ENCODE measurements around the gene BEX3. TPM values are rescaled to one million over a fixed set of nuclear protein-coding genes. Genes with fewer than 3 reads are reported as not detected.

The BEX3 gene
- total RNA-seq, 4 donors from 2014 or later, result 121 to 211 (median 202) TPM

DNA sequence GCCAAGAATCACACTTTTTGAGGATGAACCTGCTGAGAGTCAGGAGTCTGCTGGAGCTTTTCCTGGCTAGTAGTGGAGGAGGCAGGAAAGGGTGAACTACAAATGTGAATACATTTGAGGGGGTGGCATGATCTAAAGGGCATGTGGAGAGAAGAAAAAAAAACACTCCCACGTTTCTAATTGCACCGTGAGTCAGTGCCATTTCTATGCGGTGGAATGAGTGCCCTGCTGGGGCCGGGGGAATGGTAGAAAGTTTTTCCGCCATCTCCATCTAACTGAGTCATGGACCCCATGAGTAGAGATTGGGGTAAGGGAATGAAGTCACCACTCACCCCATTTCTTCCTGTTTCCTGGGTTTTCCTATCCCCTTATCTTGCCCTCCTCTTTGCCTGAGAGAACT, 19.8 kb downstream of the BEX3 start:
- H3K4me3 ChIP-seq, result no peak overlapping the region
- H3K9me3 ChIP-seq, result no peaks in the 10 kb centered on the region
- DNase-seq (ENCODE audit: low spot score in 2 of 2), result no peak
- no peak overlapping the region for H3K27ac ChIP-seq
- H3K36me3 ChIP-seq, result no peaks in the 10 kb centered on the region
- WGBS, 2 donors, result 50 to 56% methylated on average over 5 of the region's 5 CpGs
- H3K4me1 ChIP-seq, result no peaks in the 10 kb centered on the region
- TF ChIP-seq POLR2A (IDR thresholded peaks at IDR 0.05) (no peak), EP300 (IDR thresholded peaks at IDR 0.05) (no peak)
- TF ChIP-seq, protein P1, sequence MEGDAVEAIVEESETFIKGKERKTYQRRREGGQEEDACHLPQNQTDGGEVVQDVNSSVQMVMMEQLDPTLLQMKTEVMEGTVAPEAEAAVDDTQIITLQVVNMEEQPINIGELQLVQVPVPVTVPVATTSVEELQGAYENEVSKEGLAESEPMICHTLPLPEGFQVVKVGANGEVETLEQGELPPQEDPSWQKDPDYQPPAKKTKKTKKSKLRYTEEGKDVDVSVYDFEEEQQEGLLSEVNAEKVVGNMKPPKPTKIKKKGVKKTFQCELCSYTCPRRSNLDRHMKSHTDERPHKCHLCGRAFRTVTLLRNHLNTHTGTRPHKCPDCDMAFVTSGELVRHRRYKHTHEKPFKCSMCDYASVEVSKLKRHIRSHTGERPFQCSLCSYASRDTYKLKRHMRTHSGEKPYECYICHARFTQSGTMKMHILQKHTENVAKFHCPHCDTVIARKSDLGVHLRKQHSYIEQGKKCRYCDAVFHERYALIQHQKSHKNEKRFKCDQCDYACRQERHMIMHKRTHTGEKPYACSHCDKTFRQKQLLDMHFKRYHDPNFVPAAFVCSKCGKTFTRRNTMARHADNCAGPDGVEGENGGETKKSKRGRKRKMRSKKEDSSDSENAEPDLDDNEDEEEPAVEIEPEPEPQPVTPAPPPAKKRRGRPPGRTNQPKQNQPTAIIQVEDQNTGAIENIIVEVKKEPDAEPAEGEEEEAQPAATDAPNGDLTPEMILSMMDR (IDR thresholded peaks at IDR 0.05), result no peak
- peaks cover 0 to 13% of the 10 kb centered on the region in 2 donors for H3K27me3 ChIP-seq

DNA sequence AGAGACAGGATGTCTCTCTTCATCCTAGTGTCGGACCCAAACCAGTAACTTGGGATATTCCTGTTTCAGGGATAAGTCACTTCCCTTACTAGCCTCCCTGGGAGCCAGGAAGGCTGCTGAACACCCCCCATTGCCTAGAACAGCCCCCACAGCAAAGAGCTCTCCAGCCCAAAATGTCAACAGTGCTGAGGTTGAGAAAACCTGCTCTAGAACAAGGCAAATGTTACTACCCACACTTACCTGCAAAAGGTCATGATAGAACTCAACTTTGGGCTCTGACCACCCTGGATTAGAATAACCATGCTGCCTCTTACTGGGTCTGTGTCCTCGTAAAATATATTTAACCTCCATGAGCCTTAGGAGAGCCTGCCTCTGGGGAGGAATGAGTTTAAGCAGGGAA, 20.3 kb downstream of the BEX3 start:
- Histone ChIP-seq H3K36me3 (no peaks in the 10 kb centered on the region), H3K4me1 (no peaks in the 10 kb centered on the region), H3K4me3 (no peak overlapping the region), H3K27ac (no peak overlapping the region), H3K27me3 (peaks cover 0 to 13% of the 10 kb centered on the region in 2 donors), H3K9me3 (no peaks in the 10 kb centered on the region)
- WGBS, 2 donors, result 59 to 83% methylated on average over 2 of the region's 2 CpGs
- TF ChIP-seq, protein P1 (IDR thresholded peaks at IDR 0.05), result no peak
- TF ChIP-seq EP300 (IDR thresholded peaks at IDR 0.05) (no peak), POLR2A (IDR thresholded peaks at IDR 0.05) (no peak)
- no peak for DNase-seq (ENCODE audit: low spot score in 2 of 2)

DNA sequence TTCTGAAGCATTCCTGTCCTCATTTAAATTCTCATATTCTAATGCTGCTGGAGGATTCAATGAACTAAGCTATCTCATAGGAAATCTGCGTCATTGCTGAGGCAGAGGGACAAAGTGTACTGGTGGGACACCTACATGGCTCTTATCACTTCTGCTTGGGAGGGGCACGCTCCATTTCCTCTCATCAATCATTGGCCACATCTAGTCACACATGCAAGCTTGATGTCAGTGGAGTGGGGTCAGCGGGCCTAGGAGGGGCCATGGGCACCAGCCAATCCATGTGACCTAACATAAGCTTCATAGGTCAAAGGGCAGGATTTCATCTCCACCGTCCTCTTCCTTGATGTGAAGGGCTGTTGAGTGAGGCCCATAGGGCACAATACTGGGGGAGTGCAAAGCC, 21.4 kb downstream of the BEX3 start:
- no peaks in the 10 kb centered on the region for H3K9me3 ChIP-seq
- DNase-seq (ENCODE audit: low spot score in 2 of 2), result no peak
- no peaks in the 10 kb centered on the region for H3K36me3 ChIP-seq
- H3K4me1 ChIP-seq, result no peaks in the 10 kb centered on the region
- TF ChIP-seq POLR2A (IDR thresholded peaks at IDR 0.05) (no peak), EP300 (IDR thresholded peaks at IDR 0.05) (no peak)
- TF ChIP-seq, protein P1 (IDR thresholded peaks at IDR 0.05), result no peak
- peaks cover 0 to 13% of the 10 kb centered on the region in 2 donors for H3K27me3 ChIP-seq
- WGBS, 2 donors, result 76 to 89% methylated on average over 3 to 4 of the region's 4 CpGs
- no peak overlapping the region for H3K27ac ChIP-seq
- no peak overlapping the region for H3K4me3 ChIP-seq

DNA sequence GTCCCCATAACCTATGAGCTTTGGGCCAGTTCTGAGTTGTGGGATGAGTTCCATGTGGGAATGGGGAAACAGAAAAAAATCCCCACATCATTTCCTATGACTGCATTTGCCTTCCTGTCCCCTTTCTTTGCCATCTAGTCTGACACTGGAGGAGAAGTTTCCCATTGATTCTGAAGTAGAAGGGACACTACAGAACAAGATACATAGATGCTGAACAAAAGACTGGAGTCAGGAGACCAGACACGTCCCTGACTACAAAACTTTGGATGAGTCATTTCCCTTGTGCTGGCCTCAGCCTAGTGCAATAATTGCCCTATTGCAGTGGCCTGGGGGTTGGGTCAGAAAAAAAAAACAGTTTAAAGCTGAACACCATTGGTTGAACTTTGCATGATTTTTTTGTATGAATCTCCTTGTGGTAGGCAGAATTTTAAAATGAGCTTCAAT, 22.1 kb downstream of the BEX3 start:
- no peaks in the 10 kb centered on the region for H3K36me3 ChIP-seq
- H3K27me3 ChIP-seq, result peaks cover 0 to 13% of the 10 kb centered on the region in 2 donors
- no peak for DNase-seq (ENCODE audit: low spot score in 2 of 2)
- no peak overlapping the region for H3K4me3 ChIP-seq
- no peaks in the 10 kb centered on the region for H3K9me3 ChIP-seq
- no peak overlapping the region for H3K27ac ChIP-seq
- no peaks in the 10 kb centered on the region for H3K4me1 ChIP-seq
- WGBS, 2 donors, result 0 to 12% methylated on average over 1 of the region's 1 CpG
- TF ChIP-seq POLR2A (IDR thresholded peaks at IDR 0.05) (no peak), EP300 (IDR thresholded peaks at IDR 0.05) (no peak)
- TF ChIP-seq, protein P1 (IDR thresholded peaks at IDR 0.05), result no peak

DNA sequence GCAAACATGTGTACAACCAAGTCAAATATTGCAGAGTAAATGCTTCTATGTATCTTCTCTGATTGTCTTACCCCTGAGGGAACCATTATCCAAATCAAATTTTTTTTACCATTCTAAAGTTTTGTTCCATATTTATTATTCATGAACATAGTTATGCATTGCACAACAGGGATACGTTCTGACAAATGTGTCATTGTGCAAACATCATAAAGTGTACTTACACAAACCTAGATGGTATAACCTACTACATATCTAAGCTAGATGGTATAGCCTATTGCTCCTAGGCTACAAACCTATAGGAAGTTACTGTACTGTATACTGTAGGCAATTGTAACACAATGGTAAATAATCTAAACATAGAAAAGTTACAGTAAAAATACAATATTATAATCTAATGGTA, 23.4 kb downstream of the BEX3 start:
- Histone ChIP-seq H3K4me3 (no peak overlapping the region), H3K36me3 (no peaks in the 10 kb centered on the region), H3K27ac (no peak overlapping the region), H3K27me3 (peaks cover 0 to 17% of the 10 kb centered on the region in 2 donors), H3K4me1 (peaks cover 0 to 4% (median 2%) of the 10 kb centered on the region in 4 donors), H3K9me3 (no peaks in the 10 kb centered on the region)
- no peak for DNase-seq (ENCODE audit: low spot score in 2 of 2)
- TF ChIP-seq EP300 (IDR thresholded peaks at IDR 0.05) (no peak), POLR2A (IDR thresholded peaks at IDR 0.05) (no peak)
- TF ChIP-seq, protein P1 (IDR thresholded peaks at IDR 0.05), result no peak
- 20 to 48% methylated on average over 1 of the region's 1 CpG for WGBS, 2 donors
